NCI-H69 (cell line): ENCODE measurements around the gene GRB7.
"Not testable (repeated sequence)": the region's sequence is repeated elsewhere in the genome, so short reads cannot be mapped to it uniquely, and the experiment has no call there.

Source experiments
- DNase-seq: peaks from one replicate; lab custom pipeline; 2025; lab: John Stamatoyannopoulos, UW

Gene GRB7

DNA sequence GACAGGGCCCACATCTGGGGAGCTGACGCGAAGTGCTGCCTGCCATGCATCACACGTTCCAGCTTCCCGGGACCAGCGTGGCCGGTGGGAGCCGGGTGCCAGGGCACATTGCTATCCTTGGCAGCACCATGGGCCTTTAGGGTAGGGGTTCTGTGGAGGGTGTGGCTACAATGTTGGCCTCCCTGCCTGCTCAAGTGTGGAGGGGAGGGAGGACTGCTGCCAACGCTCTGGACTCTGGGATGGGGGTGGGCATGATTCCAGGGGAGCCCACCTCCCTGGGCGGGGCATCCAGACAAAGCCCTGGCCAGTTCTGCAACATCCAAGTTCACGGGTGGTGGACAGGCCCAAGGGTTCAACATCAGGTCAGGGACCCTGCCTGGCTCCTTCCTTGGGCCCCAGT lies 13.9 kb downstream of the GRB7 start:
- no peak for DNase-seq

DNA sequence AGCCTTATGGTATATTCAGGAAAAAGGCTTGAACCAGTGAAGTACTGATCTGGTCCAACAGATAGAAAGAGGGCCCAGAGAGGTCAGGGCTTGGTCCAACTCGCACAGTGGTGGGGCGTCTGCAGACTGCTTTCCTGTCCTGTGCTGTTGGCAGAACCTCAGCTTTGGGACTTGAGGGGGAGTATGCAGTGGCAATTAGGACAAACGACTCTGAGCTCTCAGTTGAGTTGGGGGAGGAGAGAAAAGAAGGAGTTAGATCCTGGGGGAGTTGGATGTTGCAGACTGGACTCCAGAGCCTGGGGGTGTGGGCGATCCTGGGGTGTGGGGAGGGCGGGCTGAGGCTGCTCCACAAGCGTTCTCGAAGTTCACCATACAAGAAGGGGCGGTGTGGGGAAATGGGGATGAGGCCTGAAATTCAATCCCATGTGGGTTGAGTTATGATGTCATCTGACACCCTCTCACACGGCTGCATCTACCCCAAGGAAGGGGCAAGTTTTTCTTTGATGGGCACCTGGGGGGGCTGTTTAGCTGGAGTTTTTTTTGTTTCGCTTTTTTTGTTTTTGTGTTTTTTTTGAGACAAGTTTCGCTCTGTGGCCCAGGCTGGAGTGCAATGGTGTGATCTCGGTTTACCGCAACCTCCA lies 14.6 kb downstream of the GRB7 start:
- DNase-seq: no peak

DNA sequence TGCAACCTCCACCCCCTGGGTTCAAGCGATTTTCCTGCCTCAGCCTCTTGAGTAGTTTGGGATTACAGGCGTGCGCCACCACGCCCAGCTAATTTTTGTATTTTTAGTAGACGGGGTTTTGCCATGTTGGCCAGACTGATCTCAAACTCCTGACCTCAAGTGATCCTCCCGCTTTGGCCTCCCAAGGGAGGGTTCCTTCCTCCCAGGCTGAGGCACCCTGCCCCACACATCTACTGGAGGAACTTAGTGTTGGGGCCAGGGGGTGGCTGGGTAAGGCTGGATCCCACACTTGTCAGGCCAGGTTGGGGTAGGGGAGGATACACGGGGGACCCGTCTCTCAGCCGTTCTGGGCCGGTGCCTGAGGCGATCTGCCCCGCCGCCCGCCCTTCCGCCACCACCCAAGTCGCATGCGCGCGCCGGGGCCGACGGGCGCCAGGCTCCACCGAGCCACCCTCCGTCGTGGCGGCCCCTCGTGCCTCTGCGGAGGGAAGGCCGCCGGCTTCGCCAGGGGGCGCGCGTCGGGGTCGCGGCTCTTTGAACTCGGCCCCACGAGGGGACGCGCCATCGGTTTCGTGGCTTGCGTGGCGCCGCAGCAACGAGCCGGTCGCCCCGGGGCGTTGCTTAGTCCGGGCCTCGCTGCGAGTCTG lies 15.9 kb downstream of the GRB7 start:
- DNase-seq: peak; percentile 71

- DNase-seq: peak; percentile 89
These were observed 16.6 kb downstream of the GRB7 start for GRCh38 chr17:39754161-39754957.

- DNase-seq: peak; percentile 34
These were observed 17.3 kb downstream of the GRB7 start for GRCh38 chr17:39754958-39755553.

GRCh38 chr17:39755554-39756379 lies 18.0 kb downstream of the GRB7 start:
- no peak for DNase-seq

- DNase-seq: no peak
These were observed 18.8 kb downstream of the GRB7 start for GRCh38 chr17:39756380-39757079.

DNA sequence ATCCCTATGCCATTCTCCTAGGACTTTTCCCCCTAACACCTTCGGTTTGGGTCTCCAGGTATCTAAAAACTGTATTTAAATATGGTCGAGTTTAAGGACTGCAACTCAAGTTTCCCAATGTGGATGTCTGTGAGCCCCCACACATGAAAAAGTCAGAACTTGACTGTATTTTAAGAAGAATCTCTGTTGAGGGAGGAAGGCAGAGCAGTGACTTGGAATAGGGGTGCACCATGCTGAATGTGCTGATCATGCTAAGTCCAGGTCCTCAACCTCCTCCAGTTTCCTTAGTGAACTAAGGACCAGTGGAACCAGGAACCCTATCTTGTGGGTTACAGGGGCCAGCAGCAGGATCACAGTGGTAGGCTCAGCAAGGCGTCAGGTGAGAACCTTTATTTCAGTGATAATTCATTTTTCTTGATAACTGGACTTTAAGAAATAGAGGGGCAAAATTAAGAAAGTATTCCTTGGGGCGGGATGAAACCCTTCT lies 19.5 kb downstream of the GRB7 start:
- no peak for DNase-seq

- DNase-seq: no peak
These were observed 20.5 kb downstream of the GRB7 start for GRCh38 chr17:39757931-39758873.

- no peak for DNase-seq
These were observed 21.5 kb downstream of the GRB7 start for GRCh38 chr17:39759204-39759603.

- DNase-seq: no peak
These were observed 24.2 kb downstream of the GRB7 start for GRCh38 chr17:39761861-39762496.

DNA sequence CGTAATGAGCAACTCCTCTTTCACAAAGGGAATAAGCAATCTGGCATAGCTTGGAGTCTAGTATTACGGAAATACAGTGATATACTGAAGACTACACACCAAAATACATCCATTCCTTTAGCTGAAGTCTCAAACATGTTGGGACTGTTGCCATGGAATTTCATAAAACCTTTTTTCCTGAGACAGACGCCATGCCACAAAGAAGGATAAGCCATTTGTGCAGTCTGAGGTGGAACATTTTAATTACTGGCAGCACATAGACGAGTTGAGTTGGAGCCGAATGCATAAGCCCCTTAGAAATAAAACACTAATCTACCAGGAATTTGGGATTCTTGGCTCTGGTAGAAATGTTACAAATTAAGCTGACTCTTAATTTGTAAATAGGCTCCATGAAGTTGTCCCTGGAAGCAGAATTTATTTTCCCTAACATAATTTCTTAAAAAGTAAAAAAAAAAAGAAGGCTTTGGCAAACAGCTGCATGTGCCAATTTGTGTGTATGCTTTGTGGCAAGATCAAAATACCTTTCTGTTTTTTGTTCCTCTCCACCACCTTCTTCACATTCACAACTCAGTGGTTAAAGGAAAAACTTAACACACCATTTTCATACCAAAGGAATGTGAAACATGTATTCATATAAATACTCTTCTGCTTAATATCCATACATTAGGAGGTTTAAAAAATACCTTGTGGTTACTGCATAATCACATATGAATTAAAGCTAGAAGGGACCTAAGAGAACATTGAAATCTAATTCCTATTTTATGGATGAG lies 25.5 kb downstream of the GRB7 start:
- no peak for DNase-seq

DNA sequence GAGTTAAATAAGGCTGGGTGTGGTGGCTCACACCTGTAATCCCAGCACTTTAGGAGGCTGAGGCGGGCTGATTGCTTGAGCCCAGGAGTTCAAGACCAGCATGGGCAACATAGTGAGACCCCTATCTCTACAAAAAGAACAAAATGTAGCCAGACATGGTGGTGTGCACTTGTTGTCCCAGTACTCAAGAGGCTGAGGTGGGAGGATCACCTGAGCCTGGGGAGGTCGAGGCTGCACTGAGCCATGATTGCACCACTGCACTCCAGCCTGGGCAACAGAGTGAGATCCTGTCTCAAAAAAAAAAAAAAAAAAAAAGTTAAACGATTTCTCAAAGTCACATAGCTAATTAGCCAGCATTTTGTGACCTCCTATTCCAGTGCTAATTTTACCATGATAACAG lies 26.4 kb downstream of the GRB7 start:
- DNase-seq: not testable (repeated sequence)

- no peak for DNase-seq
These were observed 27.4 kb downstream of the GRB7 start for GRCh38 chr17:39765175-39765574.

- no peak for DNase-seq
These were observed 28.0 kb downstream of the GRB7 start for GRCh38 chr17:39765766-39766165.

DNA sequence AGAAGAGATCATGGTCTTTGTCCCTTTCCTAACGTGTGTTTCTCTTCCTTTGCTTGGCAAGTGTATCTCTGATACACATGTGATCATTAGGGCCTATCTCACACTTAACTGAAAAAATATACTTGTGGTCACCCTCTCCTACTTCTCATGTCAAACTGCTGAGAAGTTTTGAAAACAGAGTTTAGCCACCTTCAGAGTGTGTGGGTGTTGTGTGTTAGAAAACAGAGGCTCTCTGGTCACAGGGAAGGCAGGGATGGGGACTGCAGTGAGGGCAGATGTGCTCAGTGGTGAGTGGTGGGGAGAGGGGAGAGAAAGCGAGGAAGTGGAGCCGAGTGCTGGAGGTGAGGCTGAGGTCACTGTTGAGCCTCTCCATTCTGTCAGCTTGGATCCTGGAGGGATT lies 29.4 kb downstream of the GRB7 start:
- DNase-seq: no peak

DNA sequence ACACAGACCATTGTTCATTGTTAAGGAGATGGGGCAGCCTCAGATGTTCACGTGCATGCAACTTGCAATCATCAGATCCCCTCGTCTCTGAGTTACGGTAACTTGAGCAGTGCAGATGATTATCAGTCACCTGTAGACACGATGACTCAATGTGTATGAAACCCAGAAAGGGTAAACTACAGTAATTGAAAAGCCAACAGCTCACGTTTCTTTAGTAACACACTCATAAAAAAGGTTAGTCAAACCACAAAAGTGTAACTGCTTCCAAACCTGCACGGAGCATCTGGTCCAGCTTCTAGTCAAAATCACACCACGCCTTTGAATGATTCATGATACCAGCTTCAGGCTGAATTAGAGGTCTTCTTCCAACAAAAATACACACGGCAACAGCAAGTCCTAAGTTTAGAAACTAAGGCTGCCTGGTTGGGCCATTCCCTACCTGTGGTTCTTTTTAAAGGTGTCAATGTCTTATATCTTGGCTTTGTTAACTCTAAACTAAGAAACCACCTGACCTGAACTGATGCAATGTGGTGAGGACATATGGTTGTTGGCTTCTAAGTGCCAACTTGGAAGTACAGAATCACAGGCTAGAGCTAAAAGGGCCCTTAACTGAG lies 32.3 kb downstream of the GRB7 start:
- peak; percentile 91 for DNase-seq

GRCh38 chr17:39772415-39772814 lies 34.7 kb downstream of the GRB7 start:
- no peak for DNase-seq
